Mesendoderm (in vitro differentiated cells): ENCODE data around the gene EFCAB10.
A peak's percentile ranks its signal among the peaks of the same experiment; 100 is the strongest.

Source experiments
- DNase-seq: peaks from one replicate; pipeline ENCODE4 v3.0.0; 2013
- H2AK5ac ChIP-seq: 2 replicates; pipeline ENCODE4 v1.6.1; 2013; ENCODE audit warnings: low read length, inconsistent platforms
- H2BK120ac ChIP-seq: 2 replicates; pipeline ENCODE4 v1.6.1; 2013; ENCODE audit warnings: low read depth, mild to moderate bottlenecking, low read length, moderate library complexity, mixed read lengths
- H2BK15ac ChIP-seq: replicated peaks from 2 replicates; pipeline ENCODE4 v1.6.1; 2013; ENCODE audit warnings: low read depth, mild to moderate bottlenecking, moderate library complexity
- H2BK5ac ChIP-seq: 2 replicates; pipeline ENCODE4 v1.6.1; 2013; ENCODE audit warnings: low read length, inconsistent platforms
- H3K18ac ChIP-seq: 2 replicates; pipeline ENCODE4 v1.6.1; 2013; ENCODE audit warnings: mild to moderate bottlenecking, low read length, mixed read lengths
- H3K23ac ChIP-seq: one replicate; pipeline ENCODE4 v1.6.1; 2013; ENCODE audit warnings: low read length
- H3K27ac ChIP-seq: 2 replicates; pipeline ENCODE4 v1.5.1; 2013; ENCODE audit warnings: low read depth, mild to moderate bottlenecking, inconsistent platforms, low read length, moderate library complexity
- H3K27me3 ChIP-seq: 2 replicates; pipeline ENCODE4 v1.6.1; 2013; ENCODE audit warnings: low read length, control low read depth, mild to moderate bottlenecking, inconsistent platforms; ENCODE audit not compliant: insufficient read depth, poor library complexity
- H3K36me3 ChIP-seq: 2 replicates; pipeline ENCODE4 v1.6.1; 2013; ENCODE audit warnings: low read length, inconsistent platforms; ENCODE audit not compliant: control insufficient read depth, insufficient read depth
- H3K4ac ChIP-seq: one replicate; pipeline ENCODE4 v1.6.1; 2013; ENCODE audit warnings: low read depth, mild to moderate bottlenecking, low read length, moderate library complexity
- H3K4me1 ChIP-seq: 2 replicates; pipeline ENCODE4 v1.6.1; 2013; ENCODE audit warnings: low read depth, low read length, inconsistent platforms; ENCODE audit not compliant: control insufficient read depth
- H3K4me2 ChIP-seq: 2 replicates; pipeline ENCODE4 v1.6.1; 2013; ENCODE audit warnings: low read length
- H3K4me3 ChIP-seq: 2 replicates; pipeline ENCODE4 v1.5.1; 2013; ENCODE audit warnings: mild to moderate bottlenecking, low read length
- H3K56ac ChIP-seq: one replicate; pipeline ENCODE4 v1.6.1; 2013; ENCODE audit warnings: low read length
- H3K79me1 ChIP-seq: 2 replicates; pipeline ENCODE4 v1.6.1; 2013; ENCODE audit warnings: low read length, inconsistent platforms
- H3K79me2 ChIP-seq: 2 replicates; pipeline ENCODE4 v1.6.1; 2013; ENCODE audit warnings: mild to moderate bottlenecking, low read length; ENCODE audit not compliant: control insufficient read depth, insufficient read depth
- H3K9ac ChIP-seq: 2 replicates; pipeline ENCODE4 v1.6.1; 2013; ENCODE audit warnings: low read length, inconsistent platforms
- H4K5ac ChIP-seq: one replicate; pipeline ENCODE4 v1.6.1; 2013; ENCODE audit warnings: low read length
- H4K8ac ChIP-seq: one replicate; pipeline ENCODE4 v1.6.1; 2013; ENCODE audit warnings: low read depth, mild to moderate bottlenecking, control low read depth, low read length, moderate library complexity
- whole genome bisulfite sequencing: extraction: QIAGEN DNeasy Blood & Tissue Kit; methylation state at CpG from one replicate; pipeline ENCODE4 v1.1.7; 2013; ENCODE audit warnings: low lambda C conversion rate, missing lambda C conversion rate; ENCODE audit not compliant: insufficient coverage; ENCODE audit errors: extremely low coverage; 5-methylcytosine and 5-hydroxymethylcytosine counted together

EFCAB10 gene

DNA sequence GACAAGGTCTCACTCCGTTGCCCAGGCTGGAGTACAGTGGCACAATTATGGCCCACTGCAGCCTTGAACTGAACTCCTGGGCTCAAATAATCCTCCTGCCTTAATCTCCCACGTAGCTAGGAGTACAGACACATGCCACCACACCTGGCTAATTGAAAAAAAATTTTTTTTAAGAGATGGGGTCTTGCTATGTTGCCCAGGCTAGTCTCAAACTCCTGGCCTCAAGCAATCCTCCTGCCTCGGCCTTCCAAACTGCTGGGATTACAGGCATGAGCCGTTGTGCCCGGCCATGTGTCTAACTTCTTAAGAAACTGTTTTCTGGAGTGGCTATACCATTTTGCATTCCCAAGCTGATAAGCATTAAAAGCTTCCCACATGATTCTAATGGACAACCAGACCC, 9.5 kb upstream of the EFCAB10 start:
- H3K36me3 ChIP-seq = no peaks in the 10 kb centered on the region
- WGBS = no CpG with 5 or more reads among the region's 5 CpGs

DNA sequence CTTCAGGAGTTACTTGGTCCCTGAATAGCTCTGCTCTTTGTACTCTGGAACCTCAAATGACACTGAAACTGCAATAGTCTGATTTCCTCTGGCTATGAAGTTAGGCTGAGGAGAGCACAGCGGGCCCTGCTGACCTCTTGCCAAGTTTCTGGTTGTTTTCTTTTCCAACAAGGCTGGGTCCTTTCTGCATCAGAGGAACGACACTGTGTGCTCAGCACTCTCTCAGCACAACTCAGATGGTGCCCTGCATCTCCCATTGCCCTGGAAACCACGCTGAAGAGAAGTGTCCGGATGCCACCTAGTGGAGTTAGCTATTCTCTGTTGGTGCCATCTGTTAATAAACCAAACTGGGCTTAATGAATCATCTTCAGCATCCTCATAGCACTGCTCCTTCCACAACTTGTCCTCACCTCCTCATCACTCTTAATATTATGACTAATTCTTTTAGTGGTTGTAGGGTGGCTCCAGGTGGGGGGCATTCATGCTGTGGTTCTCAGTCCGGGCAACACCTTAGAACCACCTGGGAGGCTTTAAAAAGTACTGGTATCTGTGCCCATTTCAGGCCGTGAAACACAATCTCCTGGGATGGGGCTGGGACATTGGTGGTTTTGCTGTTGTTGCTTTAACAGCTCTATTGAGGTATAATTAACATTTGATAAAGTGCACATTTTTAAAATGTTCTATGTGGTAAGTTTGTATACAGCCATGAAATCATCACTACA, 8.2 kb upstream of the EFCAB10 start:
- H2BK15ac ChIP-seq = no peak overlapping the region
- H3K79me1 ChIP-seq = no peaks in the 10 kb centered on the region
- H3K79me2 ChIP-seq = no peaks in the 10 kb centered on the region
- H3K56ac ChIP-seq = no peak overlapping the region
- H2BK120ac ChIP-seq = no peak overlapping the region
- no peak overlapping the region for H3K4me3 ChIP-seq
- no peak overlapping the region for H3K4ac ChIP-seq
- no peaks in the 10 kb centered on the region for H3K36me3 ChIP-seq
- H3K23ac ChIP-seq = no peak overlapping the region
- H2AK5ac ChIP-seq = no peak overlapping the region
- H3K4me1 ChIP-seq = no peaks in the 10 kb centered on the region
- no peak overlapping the region for H4K8ac ChIP-seq
- no CpG with 5 or more reads among the region's 6 CpGs for WGBS
- peak; percentile 83 for DNase-seq
- no peak overlapping the region for H3K9ac ChIP-seq
- no peak overlapping the region for H4K5ac ChIP-seq
- H2BK5ac ChIP-seq = no peak overlapping the region
- H3K27ac ChIP-seq = no peak overlapping the region
- H3K18ac ChIP-seq = no peak overlapping the region
- H3K27me3 ChIP-seq = no peaks in the 10 kb centered on the region
- H3K4me2 ChIP-seq = no peak overlapping the region

More for the DNA sequence above, 9.5 kb upstream of the EFCAB10 start:
- Histone ChIP-seq H3K27ac (no peak overlapping the region), H3K4me2 (no peak overlapping the region), H3K27me3 (no peaks in the 10 kb centered on the region), H4K5ac (no peak overlapping the region), H3K23ac (no peak overlapping the region), H3K79me1 (no peaks in the 10 kb centered on the region), H3K4me3 (no peak overlapping the region), H3K4ac (no peak overlapping the region), H2BK15ac (no peak overlapping the region), H2BK5ac (no peak overlapping the region), H3K4me1 (no peaks in the 10 kb centered on the region), H4K8ac (no peak overlapping the region), H3K9ac (no peak overlapping the region), H2BK120ac (no peak overlapping the region), H3K18ac (no peak overlapping the region), H3K79me2 (no peaks in the 10 kb centered on the region), H2AK5ac (no peak overlapping the region), H3K56ac (no peak overlapping the region)
- DNase-seq = no peak

DNA sequence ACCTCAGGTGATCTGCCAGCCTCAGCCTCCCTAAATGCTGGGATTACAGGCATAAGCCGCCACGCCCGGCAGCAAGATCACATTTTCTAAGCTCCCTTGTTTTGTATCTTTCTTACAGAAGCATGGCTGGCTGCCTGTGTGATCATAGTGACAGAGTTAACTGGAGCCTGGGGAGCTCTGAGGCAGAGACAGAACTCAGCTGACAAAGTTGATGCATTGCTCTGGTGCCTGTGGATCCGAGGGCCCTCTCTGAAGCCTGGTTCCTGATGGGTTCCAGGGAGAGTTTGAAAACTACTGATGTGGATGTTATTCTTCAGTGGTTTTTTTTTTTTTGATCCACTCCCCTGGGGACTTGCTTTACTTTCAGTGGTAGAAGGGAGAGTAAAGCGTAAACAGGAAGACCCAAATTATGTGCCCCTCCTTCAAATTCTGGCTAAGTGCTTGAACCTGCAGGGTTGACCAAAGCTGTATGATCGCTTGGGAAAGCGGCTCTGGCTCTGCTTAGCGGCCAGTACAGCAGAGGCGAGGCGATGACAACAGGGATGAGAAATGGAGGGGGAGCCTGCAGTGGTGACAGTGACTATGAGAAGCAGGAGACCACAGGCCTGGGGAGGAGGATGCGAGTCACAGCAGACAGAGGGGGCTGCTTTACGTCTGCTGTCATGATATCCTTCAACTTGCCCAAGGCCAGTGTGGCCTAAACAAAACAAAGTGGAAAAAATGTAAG, 6.8 kb upstream of the EFCAB10 start:
- Histone ChIP-seq H4K5ac (no peak overlapping the region), H3K27ac (no peak overlapping the region), H2BK120ac (no peak overlapping the region), H3K18ac (no peak overlapping the region), H3K4me3 (no peak overlapping the region), H4K8ac (no peak overlapping the region), H3K23ac (no peak overlapping the region), H3K79me2 (no peaks in the 10 kb centered on the region), H3K4me2 (no peak overlapping the region), H3K27me3 (no peaks in the 10 kb centered on the region), H2AK5ac (no peak overlapping the region), H3K9ac (no peak overlapping the region), H3K4me1 (no peaks in the 10 kb centered on the region), H2BK5ac (no peak overlapping the region), H2BK15ac (no peak overlapping the region), H3K56ac (no peak overlapping the region), H3K79me1 (no peaks in the 10 kb centered on the region), H3K4ac (no peak overlapping the region), H3K36me3 (no peaks in the 10 kb centered on the region)
- WGBS = no CpG with 5 or more reads among the region's 12 CpGs
- peak; percentile 47 for DNase-seq

DNA sequence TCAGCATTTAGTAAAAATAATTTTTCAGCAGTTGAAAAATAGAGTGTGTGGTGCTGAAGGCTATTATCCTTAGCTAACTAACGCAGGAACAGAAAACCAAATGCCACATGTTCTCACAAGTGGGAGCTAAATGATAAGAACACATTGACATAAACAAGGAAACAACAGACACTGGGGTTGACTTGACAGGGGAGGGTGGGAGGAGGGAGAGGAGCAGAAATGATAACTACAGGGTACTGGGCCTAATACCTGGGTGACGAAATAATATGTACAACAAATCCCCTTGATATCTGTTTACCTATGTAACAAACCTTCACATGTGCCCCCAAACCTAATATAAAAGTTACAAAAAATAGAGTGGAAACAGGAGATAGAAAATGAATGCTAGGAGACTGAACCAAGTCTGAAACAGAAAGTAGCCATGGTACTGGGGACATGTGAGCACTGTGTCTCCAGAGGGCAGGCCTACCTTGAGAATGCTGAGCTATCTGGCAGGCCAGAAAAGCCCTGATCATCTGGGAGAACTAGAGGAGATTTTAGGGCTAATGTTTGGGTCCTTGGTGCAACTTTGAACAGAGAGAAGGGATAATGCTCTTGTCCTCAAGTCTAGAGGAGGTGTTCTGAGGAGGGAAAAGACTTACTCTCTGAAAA, 4.7 kb upstream of the EFCAB10 start:
- Histone ChIP-seq H3K4me2 (no peak overlapping the region), H4K5ac (no peak overlapping the region), H2BK5ac (no peak overlapping the region), H3K9ac (no peak overlapping the region), H2BK120ac (no peak overlapping the region), H4K8ac (no peak overlapping the region), H3K4ac (no peak overlapping the region), H2BK15ac (no peak overlapping the region), H3K36me3 (no peaks in the 10 kb centered on the region), H3K79me2 (no peaks in the 10 kb centered on the region), H3K56ac (no peak overlapping the region), H3K27me3 (no peaks in the 10 kb centered on the region), H3K18ac (no peak overlapping the region), H3K27ac (no peak overlapping the region), H2AK5ac (no peak overlapping the region), H3K79me1 (no peaks in the 10 kb centered on the region), H3K23ac (no peak overlapping the region), H3K4me3 (no peak overlapping the region), H3K4me1 (no peaks in the 10 kb centered on the region)
- no peak for DNase-seq
- WGBS = no CpG with 5 or more reads among the region's 2 CpGs

DNA sequence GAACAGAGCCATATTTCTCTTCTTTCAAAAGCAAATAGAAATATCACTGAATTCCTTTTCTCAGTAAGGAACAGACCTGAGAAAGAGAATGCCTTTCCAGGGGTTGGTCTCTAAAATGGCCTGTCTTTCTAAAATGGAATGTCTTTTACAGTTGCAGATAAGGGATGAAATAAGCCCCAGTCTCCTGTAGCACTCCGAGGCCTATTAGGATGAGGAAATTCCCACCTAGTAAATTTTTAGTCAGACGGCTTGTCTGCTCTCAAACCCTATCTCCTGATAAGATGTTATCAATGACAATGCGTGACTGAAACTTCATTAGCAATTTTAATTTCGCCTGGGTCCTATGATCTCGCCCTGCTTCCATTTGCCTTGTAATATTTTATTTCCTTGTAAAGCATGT, 2.9 kb upstream of the EFCAB10 start:
- no peaks in the 10 kb centered on the region for H3K36me3 ChIP-seq
- no peak overlapping the region for H3K4me2 ChIP-seq
- H3K79me1 ChIP-seq = no peaks in the 10 kb centered on the region
- no peak overlapping the region for H3K4me3 ChIP-seq
- no peak overlapping the region for H4K8ac ChIP-seq
- no peak overlapping the region for H3K56ac ChIP-seq
- no CpG with 5 or more reads among the region's 5 CpGs for WGBS
- H3K4ac ChIP-seq = no peak overlapping the region
- no peak overlapping the region for H3K23ac ChIP-seq
- DNase-seq = peak; percentile 39
- H3K79me2 ChIP-seq = no peaks in the 10 kb centered on the region
- H3K27me3 ChIP-seq = no peaks in the 10 kb centered on the region
- no peak overlapping the region for H3K18ac ChIP-seq
- no peak overlapping the region for H3K27ac ChIP-seq
- no peak overlapping the region for H4K5ac ChIP-seq
- H3K9ac ChIP-seq = no peak overlapping the region
- no peak overlapping the region for H2AK5ac ChIP-seq
- no peaks in the 10 kb centered on the region for H3K4me1 ChIP-seq
- H2BK120ac ChIP-seq = no peak overlapping the region
- no peak overlapping the region for H2BK15ac ChIP-seq
- H2BK5ac ChIP-seq = no peak overlapping the region
